MM.1S (cell line): ENCODE results near the gene RDH16.
A peak's percentile ranks its signal among the peaks of the same experiment; 100 is the strongest.

Experiments
- DNase-seq: peaks from one replicate; pipeline ENCODE4 v3.0.0-alpha.2; 2015
- H2AFZ ChIP-seq: fragments of 300-600 bp; sonication (generic); 2 replicates; pipeline ENCODE4 v1.6.0; 2016; ENCODE audit warnings: antibody characterized with exemption, low read length
- H3F3A ChIP-seq: fragments of 300-600 bp; sonication (generic); 2 replicates; pipeline ENCODE4 v1.6.1; 2016; ENCODE audit warnings: mild to moderate bottlenecking, antibody characterized with exemption, low read length, moderate library complexity, mixed read lengths; ENCODE audit not compliant: insufficient read depth
- H3K27ac ChIP-seq: fragments of 300-600 bp; sonication (generic); 2 replicates; pipeline ENCODE4 v1.5.1; 2016; ENCODE audit warnings: mild to moderate bottlenecking, low read length
- H3K27me3 ChIP-seq: fragments of 300-600 bp; sonication (generic); replicated peaks from 2 replicates; pipeline ENCODE4 v1.6.0; 2016; ENCODE audit warnings: low read length; ENCODE audit not compliant: insufficient read depth
- H3K36me3 ChIP-seq: fragments of 300-600 bp; sonication (generic); replicated peaks from 2 replicates; pipeline ENCODE4 v1.6.1; 2016; ENCODE audit warnings: mild to moderate bottlenecking, low read length, mixed read lengths; ENCODE audit not compliant: insufficient read depth
- H3K4me1 ChIP-seq: fragments of 300-600 bp; sonication (generic); 2 replicates; pipeline ENCODE4 v1.6.1; 2016; ENCODE audit warnings: low read length, mixed read lengths
- H3K4me2 ChIP-seq: fragments of 300-600 bp; sonication (generic); 2 replicates; pipeline ENCODE4 v1.6.0; 2016; ENCODE audit warnings: low read depth, low read length
- H3K4me3 ChIP-seq: fragments of 300-600 bp; sonication (generic); 2 replicates; pipeline ENCODE4 v1.5.1; 2016; ENCODE audit warnings: low read length, mixed read lengths
- H3K79me2 ChIP-seq: fragments of 300-600 bp; sonication (generic); 2 replicates; pipeline ENCODE4 v1.6.1; 2016; ENCODE audit warnings: mixed run types, low read length, mixed read lengths
- H3K9ac ChIP-seq: fragments of 300-600 bp; sonication (generic); 2 replicates; pipeline ENCODE4 v1.6.1; 2016; ENCODE audit warnings: low read length, mixed read lengths
- H3K9me2 ChIP-seq: fragments of 300-600 bp; sonication (generic); replicated peaks from 2 replicates; pipeline ENCODE4 v1.6.1; 2016; ENCODE audit warnings: mild to moderate bottlenecking, low read length, mixed read lengths; ENCODE audit not compliant: insufficient read depth
- H3K9me3 ChIP-seq: fragments of 300-600 bp; sonication (generic); replicated peaks from 2 replicates; pipeline ENCODE4 v1.6.1; 2016; ENCODE audit warnings: mild to moderate bottlenecking, low read length, mixed read lengths; ENCODE audit not compliant: insufficient read depth
- H4K20me1 ChIP-seq: fragments of 300-600 bp; sonication (generic); 2 replicates; pipeline ENCODE4 v1.6.1; 2016; ENCODE audit warnings: mild to moderate bottlenecking, low read length, moderate library complexity, mixed read lengths; ENCODE audit not compliant: insufficient read depth
- EZH2 ChIP-seq: fragments of 300-600 bp; sonication (generic); optimal IDR thresholded peaks from 2 replicates; pipeline ENCODE3; 2017; ENCODE audit warnings: low read depth, mild to moderate bottlenecking, antibody characterized with exemption, low read length, mixed read lengths
- EZH2phosphoT487 ChIP-seq: fragments of 300-600 bp; sonication (generic); IDR thresholded peaks from 2 replicates; pipeline ENCODE4 v1.6.1; 2018; ENCODE audit warnings: antibody characterized with exemption, low read length
- TF ChIP-seq, protein P1 (sequence below): fragments of 300-600 bp; sonication (generic); IDR thresholded peaks from 2 replicates; pipeline ENCODE4 v1.5.1; 2016; ENCODE audit warnings: antibody characterized with exemption, low read length, mixed read lengths

The RDH16 gene

DNA sequence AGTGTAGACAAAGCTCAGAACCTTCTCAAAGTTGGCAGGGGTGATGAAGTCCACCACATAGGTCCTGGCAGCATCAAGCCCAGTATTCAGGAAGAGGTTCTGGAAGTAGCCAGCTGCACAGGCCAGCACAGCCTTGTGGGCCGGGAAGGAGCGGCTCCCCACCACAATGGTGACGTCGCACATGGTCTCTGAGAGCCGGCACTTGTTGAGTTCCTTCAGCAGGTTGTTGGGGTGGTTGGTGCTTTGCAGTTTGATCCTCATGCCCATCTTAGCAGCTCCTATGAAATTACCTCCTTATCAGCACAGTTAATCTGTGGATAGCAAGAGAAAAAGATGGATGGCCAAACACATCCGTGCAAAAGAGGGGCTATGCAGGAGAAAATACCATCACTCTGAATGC lies 47.2 kb upstream of the RDH16 start:
- Histone ChIP-seq H3K36me3 (peaks cover 5% of the 10 kb centered on the region; the same call in 1 of the 2 replicates), H3K4me2 (peak overlapping the region; percentile 90; the same call in 1 of the 2 replicates), H3K9me3 (no peaks in the 10 kb centered on the region), H3K4me3 (no peak overlapping the region), H3F3A (no peaks in the 10 kb centered on the region), H3K79me2 (peaks cover 55% of the 10 kb centered on the region), H3K4me1 (peaks cover 8% of the 10 kb centered on the region), H3K9ac (no peak overlapping the region), H2AFZ (no peak overlapping the region), H3K27ac (no peak overlapping the region), H3K9me2 (no peaks in the 10 kb centered on the region), H4K20me1 (no peaks in the 10 kb centered on the region), H3K27me3 (no peaks in the 10 kb centered on the region)
- TF ChIP-seq, protein P1, sequence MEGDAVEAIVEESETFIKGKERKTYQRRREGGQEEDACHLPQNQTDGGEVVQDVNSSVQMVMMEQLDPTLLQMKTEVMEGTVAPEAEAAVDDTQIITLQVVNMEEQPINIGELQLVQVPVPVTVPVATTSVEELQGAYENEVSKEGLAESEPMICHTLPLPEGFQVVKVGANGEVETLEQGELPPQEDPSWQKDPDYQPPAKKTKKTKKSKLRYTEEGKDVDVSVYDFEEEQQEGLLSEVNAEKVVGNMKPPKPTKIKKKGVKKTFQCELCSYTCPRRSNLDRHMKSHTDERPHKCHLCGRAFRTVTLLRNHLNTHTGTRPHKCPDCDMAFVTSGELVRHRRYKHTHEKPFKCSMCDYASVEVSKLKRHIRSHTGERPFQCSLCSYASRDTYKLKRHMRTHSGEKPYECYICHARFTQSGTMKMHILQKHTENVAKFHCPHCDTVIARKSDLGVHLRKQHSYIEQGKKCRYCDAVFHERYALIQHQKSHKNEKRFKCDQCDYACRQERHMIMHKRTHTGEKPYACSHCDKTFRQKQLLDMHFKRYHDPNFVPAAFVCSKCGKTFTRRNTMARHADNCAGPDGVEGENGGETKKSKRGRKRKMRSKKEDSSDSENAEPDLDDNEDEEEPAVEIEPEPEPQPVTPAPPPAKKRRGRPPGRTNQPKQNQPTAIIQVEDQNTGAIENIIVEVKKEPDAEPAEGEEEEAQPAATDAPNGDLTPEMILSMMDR, result no peak
- TF ChIP-seq EZH2phosphoT487, result no peak
- no peak for DNase-seq

DNA sequence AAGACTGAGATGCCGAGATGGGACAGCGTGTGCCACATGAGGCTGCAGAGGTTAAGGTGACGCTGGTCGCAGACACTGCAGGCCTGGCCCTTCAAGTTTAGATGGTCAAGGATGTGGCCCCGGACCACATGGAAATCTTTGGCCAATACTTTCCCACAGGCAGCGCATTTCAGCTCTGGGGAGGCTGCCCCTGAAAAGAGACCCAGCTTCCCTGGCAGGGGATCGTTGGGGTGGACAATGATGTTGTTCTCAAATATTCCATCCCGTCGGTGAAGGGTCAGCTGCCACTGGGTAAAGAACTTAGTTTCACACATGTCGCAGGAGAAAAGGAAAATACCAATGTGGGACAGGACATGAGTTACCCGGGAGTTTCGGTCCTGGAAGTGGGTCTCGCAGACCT lies 46.0 kb upstream of the RDH16 start:
- H3K36me3 ChIP-seq, result peaks cover 5% of the 10 kb centered on the region; the same call in 1 of the 2 replicates
- H3K4me1 ChIP-seq, result peaks cover 19% of the 10 kb centered on the region
- H2AFZ ChIP-seq, result no peak overlapping the region
- H3K27me3 ChIP-seq, result no peaks in the 10 kb centered on the region
- H3K79me2 ChIP-seq, result peaks cover 64% of the 10 kb centered on the region
- DNase-seq, result no peak
- TF ChIP-seq, protein P1, result no peak
- TF ChIP-seq EZH2 (no peak), EZH2phosphoT487 (no peak)
- H3K4me3 ChIP-seq, result no peak overlapping the region
- H3K9me2 ChIP-seq, result no peaks in the 10 kb centered on the region
- no peak overlapping the region for H3K27ac ChIP-seq
- peaks cover 3% of the 10 kb centered on the region; the same call in 1 of the 2 replicates for H3F3A ChIP-seq
- no peaks in the 10 kb centered on the region for H3K9me3 ChIP-seq
- H4K20me1 ChIP-seq, result no peaks in the 10 kb centered on the region
- H3K9ac ChIP-seq, result no peak overlapping the region
- no peak overlapping the region for H3K4me2 ChIP-seq

DNA sequence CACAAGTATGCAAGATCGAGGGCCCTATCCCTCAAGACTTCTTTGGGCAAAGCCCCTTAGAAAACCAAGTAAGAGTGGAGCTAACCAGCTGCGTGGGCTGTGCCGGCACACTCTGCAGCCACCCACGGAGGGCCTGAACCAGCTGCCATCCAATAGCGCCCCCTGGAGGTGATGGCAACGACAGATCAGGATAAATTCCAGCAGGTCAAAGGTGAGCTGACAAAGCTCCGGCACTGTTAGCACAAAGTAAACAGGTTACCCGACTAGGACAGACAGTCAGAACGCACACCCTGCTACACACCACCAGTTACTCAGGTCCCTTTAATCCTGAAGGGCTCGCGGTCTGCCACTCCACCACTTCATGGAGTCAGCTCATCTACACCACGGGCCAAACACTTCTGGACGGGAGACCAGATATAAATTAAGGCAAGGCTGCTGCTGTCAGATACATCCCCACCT lies 44.1 kb upstream of the RDH16 start:
- peaks cover 70% of the 10 kb centered on the region for H3K79me2 ChIP-seq
- peaks cover 5% of the 10 kb centered on the region; the same call in 1 of the 2 replicates for H3K36me3 ChIP-seq
- H3K4me1 ChIP-seq, result peaks cover 22% of the 10 kb centered on the region
- no peak for TF ChIP-seq EZH2phosphoT487
- TF ChIP-seq, protein P1, result peak; percentile 81
- TF ChIP-seq EZH2, result no peak
- H4K20me1 ChIP-seq, result no peaks in the 10 kb centered on the region
- peak; percentile 58 for DNase-seq
- no peak overlapping the region for H3K4me3 ChIP-seq
- H3K27me3 ChIP-seq, result no peaks in the 10 kb centered on the region
- H3F3A ChIP-seq, result peaks cover 3% of the 10 kb centered on the region; the same call in 1 of the 2 replicates
- no peak overlapping the region for H2AFZ ChIP-seq
- no peak overlapping the region for H3K27ac ChIP-seq
- no peaks in the 10 kb centered on the region for H3K9me2 ChIP-seq
- no peak overlapping the region for H3K4me2 ChIP-seq
- H3K9me3 ChIP-seq, result no peaks in the 10 kb centered on the region
- no peak overlapping the region for H3K9ac ChIP-seq
